ENCODE measurements around the gene TRIP4.

DNA sequence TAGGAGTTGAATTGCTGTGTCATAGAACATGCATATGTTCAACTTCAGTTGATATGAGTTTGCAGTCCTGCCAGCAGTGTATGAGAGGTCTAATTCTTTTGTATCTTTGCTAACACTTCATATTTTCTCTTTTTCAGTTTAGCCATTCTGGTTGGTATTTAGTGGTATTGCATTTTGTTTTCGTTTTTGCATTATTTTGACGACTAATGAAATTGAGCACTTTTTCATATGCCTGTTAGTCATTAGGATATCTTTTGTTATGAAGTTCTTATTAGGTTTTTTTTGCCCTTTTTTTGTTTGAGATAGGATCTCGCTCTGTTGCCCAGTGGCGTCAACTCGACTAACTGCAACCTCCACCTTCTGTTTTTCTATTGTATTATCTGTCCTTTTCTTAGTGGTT is 9.2 kb downstream of the TRIP4 start:
- TF ChIP-seq POLR2A (IDR thresholded peaks at IDR 0.05), result no peak
- TF ChIP-seq, protein P1, sequence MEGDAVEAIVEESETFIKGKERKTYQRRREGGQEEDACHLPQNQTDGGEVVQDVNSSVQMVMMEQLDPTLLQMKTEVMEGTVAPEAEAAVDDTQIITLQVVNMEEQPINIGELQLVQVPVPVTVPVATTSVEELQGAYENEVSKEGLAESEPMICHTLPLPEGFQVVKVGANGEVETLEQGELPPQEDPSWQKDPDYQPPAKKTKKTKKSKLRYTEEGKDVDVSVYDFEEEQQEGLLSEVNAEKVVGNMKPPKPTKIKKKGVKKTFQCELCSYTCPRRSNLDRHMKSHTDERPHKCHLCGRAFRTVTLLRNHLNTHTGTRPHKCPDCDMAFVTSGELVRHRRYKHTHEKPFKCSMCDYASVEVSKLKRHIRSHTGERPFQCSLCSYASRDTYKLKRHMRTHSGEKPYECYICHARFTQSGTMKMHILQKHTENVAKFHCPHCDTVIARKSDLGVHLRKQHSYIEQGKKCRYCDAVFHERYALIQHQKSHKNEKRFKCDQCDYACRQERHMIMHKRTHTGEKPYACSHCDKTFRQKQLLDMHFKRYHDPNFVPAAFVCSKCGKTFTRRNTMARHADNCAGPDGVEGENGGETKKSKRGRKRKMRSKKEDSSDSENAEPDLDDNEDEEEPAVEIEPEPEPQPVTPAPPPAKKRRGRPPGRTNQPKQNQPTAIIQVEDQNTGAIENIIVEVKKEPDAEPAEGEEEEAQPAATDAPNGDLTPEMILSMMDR (IDR thresholded peaks at IDR 0.05), result no peak

Measured in adrenal gland (tissue), 5 donors.